K562 (cell line): ENCODE measurements around the gene STAT6. TPM values are rescaled to one million over a fixed set of nuclear protein-coding genes. Genes with fewer than 3 reads are reported as not detected.
A peak's percentile ranks its signal among the peaks of the same experiment; 100 is the strongest.

Experiments
- ETS2 ChIP-seq: IDR thresholded peaks from 2 replicates; pipeline ENCODE4 v1.6.1; 2016; ENCODE audit warnings: borderline replicate concordance, missing genetic modification characterization, mild to moderate bottlenecking, moderate library complexity, missing compliant biosample characterization; ENCODE audit not compliant: poor library complexity, severe bottlenecking
- FOXM1 ChIP-seq, 2 experiments: fragments of 450-650 bp in 1 of 2; sonication (generic) in 1 of 2; formaldehyde crosslinking in 1 of 2; IDR thresholded peaks; 2 replicates each; pipeline versions ENCODE4 v1.6.1 to v1.9.0; 2017 to 2022; ENCODE audit warnings: low read depth in 2 of 2, mild to moderate bottlenecking in 2 of 2, missing genetic modification reagents in 1 of 2, moderate library complexity in 1 of 2
- HCFC1 ChIP-seq: IDR thresholded peaks from 2 replicates; pipeline ENCODE4 v1.6.1; 2012; ENCODE audit warnings: low read depth, low read length, improper control_type of control experiment
- HDAC3 ChIP-seq: fragments of 450-650 bp; IDR thresholded peaks from 2 replicates; pipeline ENCODE4 v1.6.1; 2018; ENCODE audit warnings: borderline replicate concordance, mild to moderate bottlenecking, moderate library complexity; ENCODE audit not compliant: partially characterized antibody
- HMGN3 ChIP-seq: IDR thresholded peaks from 2 replicates; pipeline ENCODE4 v1.6.1; 2011; ENCODE audit warnings: borderline replicate concordance, low read depth, mild to moderate bottlenecking, mixed read lengths, low read length; ENCODE audit not compliant: insufficient read length; ENCODE audit errors: extremely low read depth
- NONO ChIP-seq, 2 experiments: fragments of 200-400 bp in 1 of 2; fragments of 450-650 bp in 1 of 2; formaldehyde crosslinking in 1 of 2; IDR thresholded peaks; 2 replicates each; pipeline ENCODE4 v1.6.1; 2017; ENCODE audit warnings: low read depth in 2 of 2, mild to moderate bottlenecking in 2 of 2, moderate library complexity in 2 of 2, low read length in 1 of 2
- NR1H2 ChIP-seq: sonication (generic); formaldehyde crosslinking; IDR thresholded peaks from 2 replicates; pipeline ENCODE4 v1.4.0; 2020; ENCODE audit warnings: mild to moderate bottlenecking, missing genetic modification reagents
- PCBP1 ChIP-seq: fragments of 200-400 bp; formaldehyde crosslinking; IDR thresholded peaks from 2 replicates; pipeline ENCODE4 v1.6.1; 2018; ENCODE audit warnings: mild to moderate bottlenecking, low read depth, low read length; ENCODE audit not compliant: poor library complexity, severe bottlenecking
- SRSF9 ChIP-seq: fragments of 200-400 bp; formaldehyde crosslinking; IDR thresholded peaks from 2 replicates; pipeline ENCODE4 v1.6.1; 2017; ENCODE audit warnings: low read depth, low read length, borderline replicate concordance
- TAF7 ChIP-seq: fragments of 450-650 bp; IDR thresholded peaks from 2 replicates; pipeline ENCODE4 v1.6.1; 2016; ENCODE audit warnings: missing genetic modification characterization, missing compliant biosample characterization
- ZZZ3 ChIP-seq: fragments of 450-650 bp; IDR thresholded peaks from 2 replicates; pipeline ENCODE4 v1.6.1; 2016; ENCODE audit warnings: antibody characterized with exemption, mild to moderate bottlenecking, moderate library complexity
- polyA plus RNA-seq, 8 experiments: library from polyadenylated mRNA; depleted of rRNA in 4 of 8; stranded (reverse) in 5 of 8; unstranded in 3 of 8; fragments of >200 nt; fragmentation: Nextera tagmentation in 2 of 8; fragmentation: Illumina TruSeq in 1 of 8; extraction: Ambion mirVana in 2 of 8; extraction: Trizol in 1 of 8; gene quantifications; 2 replicates each; pipeline versions ENCODE4 v1.2.1 to v1.2.3, GENCODE V29; 2011 to 2014; ENCODE audit warnings: inconsistent platforms in 1 of 8, missing spikeins in 1 of 8
- total RNA-seq, 7 experiments: library from RNA; depleted of rRNA in 6 of 7; stranded (reverse); fragments of >200 nt in 6 of 7; fragmentation: Illumina TruSeq in 2 of 7; extraction: Trizol in 2 of 7; gene quantifications; 2 replicates each; pipeline versions ENCODE4 v1.2.1 to v1.2.3, GENCODE V29; 2011 to 2021; ENCODE audit warnings: low replicate concordance in 1 of 7
- TF ChIP-seq, protein P1 (sequence below): sonication (generic); formaldehyde crosslinking; IDR thresholded peaks from 2 replicates; pipeline ENCODE4 v1.8.0; 2022; ENCODE audit warnings: mild to moderate bottlenecking, missing genetic modification reagents
- TF ChIP-seq, protein P2 (sequence below): sonication (generic); formaldehyde crosslinking; IDR thresholded peaks from 2 replicates; pipeline ENCODE4 v1.8.0; 2022; ENCODE audit warnings: mild to moderate bottlenecking, missing genetic modification reagents
- TF ChIP-seq, protein P3 (sequence below): fragments of 450-650 bp; IDR thresholded peaks from 2 replicates; pipeline ENCODE4 v1.6.1; 2017; ENCODE audit warnings: mild to moderate bottlenecking, moderate library complexity
- TF ChIP-seq, protein P4 (sequence below): fragments of 150-350 bp; IDR thresholded peaks from 2 replicates; pipeline ENCODE4 v1.6.1; 2014; ENCODE audit warnings: low read depth, mild to moderate bottlenecking, low read length, borderline replicate concordance

STAT6 gene
- total and polyA plus RNA-seq, 9 of the 15 experiments (the other 6 are each of a cell fraction or from before 2014, with no cell fraction given), result 2.4 to 49.5 (median 26.5) TPM

DNA sequence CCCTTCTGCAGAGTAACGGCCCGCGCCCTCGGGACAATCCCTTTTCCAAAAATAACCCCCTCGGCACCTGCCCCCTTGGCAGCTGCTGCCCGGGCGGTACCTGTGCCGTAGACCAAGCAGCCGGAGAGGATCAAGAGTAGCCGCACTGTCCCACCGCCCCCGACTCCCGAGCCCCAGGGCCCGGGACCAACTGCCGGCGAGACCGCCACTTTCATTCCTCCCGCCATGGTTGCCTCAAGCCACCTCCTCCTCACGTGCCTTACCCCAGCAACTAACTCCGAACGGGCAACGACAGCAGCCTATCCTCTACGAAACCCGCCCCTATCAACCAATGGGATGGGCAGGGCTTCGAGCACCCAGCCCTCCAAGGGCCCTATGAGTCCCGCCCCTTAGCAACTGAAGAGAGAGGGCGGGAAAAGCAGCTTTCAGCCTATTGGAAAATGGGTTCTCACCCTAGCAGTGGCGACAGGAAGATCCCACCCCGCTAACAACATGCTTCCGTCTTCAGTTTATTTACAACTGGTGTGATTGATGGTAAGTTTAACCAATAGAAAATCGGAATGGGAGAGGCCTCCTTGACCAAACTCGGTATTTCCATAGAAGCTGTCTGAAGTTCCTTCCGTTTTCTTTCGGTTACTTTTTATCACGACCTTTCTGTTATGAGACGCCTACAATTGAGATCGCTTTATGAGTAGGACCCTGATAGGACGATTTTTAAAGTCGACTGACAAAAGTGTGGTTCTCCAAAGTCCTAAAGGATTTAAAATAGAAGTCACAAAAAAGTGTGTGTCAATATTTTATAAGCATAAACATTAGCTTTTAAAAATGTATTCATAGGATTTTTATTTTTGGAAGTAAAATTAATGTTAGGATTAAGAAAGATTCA lies 32.4 kb downstream of the STAT6 start, which contains the start of gene NEMP1 (continued):
- peak; percentile 69 for TF ChIP-seq PCBP1
- TF ChIP-seq HDAC3, result peak; percentile 25
- TF ChIP-seq, protein P1, sequence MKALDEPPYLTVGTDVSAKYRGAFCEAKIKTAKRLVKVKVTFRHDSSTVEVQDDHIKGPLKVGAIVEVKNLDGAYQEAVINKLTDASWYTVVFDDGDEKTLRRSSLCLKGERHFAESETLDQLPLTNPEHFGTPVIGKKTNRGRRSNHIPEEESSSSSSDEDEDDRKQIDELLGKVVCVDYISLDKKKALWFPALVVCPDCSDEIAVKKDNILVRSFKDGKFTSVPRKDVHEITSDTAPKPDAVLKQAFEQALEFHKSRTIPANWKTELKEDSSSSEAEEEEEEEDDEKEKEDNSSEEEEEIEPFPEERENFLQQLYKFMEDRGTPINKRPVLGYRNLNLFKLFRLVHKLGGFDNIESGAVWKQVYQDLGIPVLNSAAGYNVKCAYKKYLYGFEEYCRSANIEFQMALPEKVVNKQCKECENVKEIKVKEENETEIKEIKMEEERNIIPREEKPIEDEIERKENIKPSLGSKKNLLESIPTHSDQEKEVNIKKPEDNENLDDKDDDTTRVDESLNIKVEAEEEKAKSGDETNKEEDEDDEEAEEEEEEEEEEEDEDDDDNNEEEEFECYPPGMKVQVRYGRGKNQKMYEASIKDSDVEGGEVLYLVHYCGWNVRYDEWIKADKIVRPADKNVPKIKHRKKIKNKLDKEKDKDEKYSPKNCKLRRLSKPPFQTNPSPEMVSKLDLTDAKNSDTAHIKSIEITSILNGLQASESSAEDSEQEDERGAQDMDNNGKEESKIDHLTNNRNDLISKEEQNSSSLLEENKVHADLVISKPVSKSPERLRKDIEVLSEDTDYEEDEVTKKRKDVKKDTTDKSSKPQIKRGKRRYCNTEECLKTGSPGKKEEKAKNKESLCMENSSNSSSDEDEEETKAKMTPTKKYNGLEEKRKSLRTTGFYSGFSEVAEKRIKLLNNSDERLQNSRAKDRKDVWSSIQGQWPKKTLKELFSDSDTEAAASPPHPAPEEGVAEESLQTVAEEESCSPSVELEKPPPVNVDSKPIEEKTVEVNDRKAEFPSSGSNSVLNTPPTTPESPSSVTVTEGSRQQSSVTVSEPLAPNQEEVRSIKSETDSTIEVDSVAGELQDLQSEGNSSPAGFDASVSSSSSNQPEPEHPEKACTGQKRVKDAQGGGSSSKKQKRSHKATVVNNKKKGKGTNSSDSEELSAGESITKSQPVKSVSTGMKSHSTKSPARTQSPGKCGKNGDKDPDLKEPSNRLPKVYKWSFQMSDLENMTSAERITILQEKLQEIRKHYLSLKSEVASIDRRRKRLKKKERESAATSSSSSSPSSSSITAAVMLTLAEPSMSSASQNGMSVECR (CRISPR knock-in tag), result no peak
- TF ChIP-seq, protein P2, sequence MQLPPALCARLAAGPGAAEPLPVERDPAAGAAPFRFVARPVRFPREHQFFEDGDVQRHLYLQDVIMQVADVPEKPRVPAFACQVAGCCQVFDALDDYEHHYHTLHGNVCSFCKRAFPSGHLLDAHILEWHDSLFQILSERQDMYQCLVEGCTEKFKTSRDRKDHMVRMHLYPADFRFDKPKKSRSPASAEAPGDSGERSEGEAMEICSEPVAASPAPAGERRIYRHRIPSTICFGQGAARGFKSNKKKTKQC, result no peak
- TF ChIP-seq SRSF9, result no peak
- TF ChIP-seq, protein P3, sequence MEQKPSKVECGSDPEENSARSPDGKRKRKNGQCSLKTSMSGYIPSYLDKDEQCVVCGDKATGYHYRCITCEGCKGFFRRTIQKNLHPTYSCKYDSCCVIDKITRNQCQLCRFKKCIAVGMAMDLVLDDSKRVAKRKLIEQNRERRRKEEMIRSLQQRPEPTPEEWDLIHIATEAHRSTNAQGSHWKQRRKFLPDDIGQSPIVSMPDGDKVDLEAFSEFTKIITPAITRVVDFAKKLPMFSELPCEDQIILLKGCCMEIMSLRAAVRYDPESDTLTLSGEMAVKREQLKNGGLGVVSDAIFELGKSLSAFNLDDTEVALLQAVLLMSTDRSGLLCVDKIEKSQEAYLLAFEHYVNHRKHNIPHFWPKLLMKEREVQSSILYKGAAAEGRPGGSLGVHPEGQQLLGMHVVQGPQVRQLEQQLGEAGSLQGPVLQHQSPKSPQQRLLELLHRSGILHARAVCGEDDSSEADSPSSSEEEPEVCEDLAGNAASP, result no peak
- TF ChIP-seq ZZZ3, result no peak
- peak; percentile 58 for TF ChIP-seq HMGN3
- peak; percentile 74 for TF ChIP-seq TAF7 (tag)
- TF ChIP-seq NR1H2 (CRISPR knock-in tag), result no peak
- TF ChIP-seq, protein P4, sequence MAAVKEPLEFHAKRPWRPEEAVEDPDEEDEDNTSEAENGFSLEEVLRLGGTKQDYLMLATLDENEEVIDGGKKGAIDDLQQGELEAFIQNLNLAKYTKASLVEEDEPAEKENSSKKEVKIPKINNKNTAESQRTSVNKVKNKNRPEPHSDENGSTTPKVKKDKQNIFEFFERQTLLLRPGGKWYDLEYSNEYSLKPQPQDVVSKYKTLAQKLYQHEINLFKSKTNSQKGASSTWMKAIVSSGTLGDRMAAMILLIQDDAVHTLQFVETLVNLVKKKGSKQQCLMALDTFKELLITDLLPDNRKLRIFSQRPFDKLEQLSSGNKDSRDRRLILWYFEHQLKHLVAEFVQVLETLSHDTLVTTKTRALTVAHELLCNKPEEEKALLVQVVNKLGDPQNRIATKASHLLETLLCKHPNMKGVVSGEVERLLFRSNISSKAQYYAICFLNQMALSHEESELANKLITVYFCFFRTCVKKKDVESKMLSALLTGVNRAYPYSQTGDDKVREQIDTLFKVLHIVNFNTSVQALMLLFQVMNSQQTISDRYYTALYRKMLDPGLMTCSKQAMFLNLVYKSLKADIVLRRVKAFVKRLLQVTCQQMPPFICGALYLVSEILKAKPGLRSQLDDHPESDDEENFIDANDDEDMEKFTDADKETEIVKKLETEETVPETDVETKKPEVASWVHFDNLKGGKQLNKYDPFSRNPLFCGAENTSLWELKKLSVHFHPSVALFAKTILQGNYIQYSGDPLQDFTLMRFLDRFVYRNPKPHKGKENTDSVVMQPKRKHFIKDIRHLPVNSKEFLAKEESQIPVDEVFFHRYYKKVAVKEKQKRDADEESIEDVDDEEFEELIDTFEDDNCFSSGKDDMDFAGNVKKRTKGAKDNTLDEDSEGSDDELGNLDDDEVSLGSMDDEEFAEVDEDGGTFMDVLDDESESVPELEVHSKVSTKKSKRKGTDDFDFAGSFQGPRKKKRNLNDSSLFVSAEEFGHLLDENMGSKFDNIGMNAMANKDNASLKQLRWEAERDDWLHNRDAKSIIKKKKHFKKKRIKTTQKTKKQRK, result peak; percentile 92
- no peak for TF ChIP-seq ETS2 (tag)
- TF ChIP-seq FOXM1 (IDR thresholded peaks at IDR 0.05; ENCODE audit: low read depth), result peak; percentile 84
- TF ChIP-seq FOXM1 (CRISPR knock-in tag; IDR thresholded peaks at IDR 0.05; ENCODE audit: low read depth), result no peak
- peak; percentile 11; the same call in 1 of the 2 replicates for TF ChIP-seq HCFC1
- no peak for TF ChIP-seq NONO (IDR thresholded peaks at IDR 0.05; ENCODE audit: low read depth in 2 of 2, low read length in 1 of 2)
